Inferior parietal cortex (tissue), 1 donor: ENCODE measurements around the gene CAT.

ENCODE experiments used
- DNase-seq: peaks from one replicate; pipeline ENCODE4 v3.0.0-alpha.2; 2016; ENCODE audit errors: extremely low spot score

The CAT gene

DNA sequence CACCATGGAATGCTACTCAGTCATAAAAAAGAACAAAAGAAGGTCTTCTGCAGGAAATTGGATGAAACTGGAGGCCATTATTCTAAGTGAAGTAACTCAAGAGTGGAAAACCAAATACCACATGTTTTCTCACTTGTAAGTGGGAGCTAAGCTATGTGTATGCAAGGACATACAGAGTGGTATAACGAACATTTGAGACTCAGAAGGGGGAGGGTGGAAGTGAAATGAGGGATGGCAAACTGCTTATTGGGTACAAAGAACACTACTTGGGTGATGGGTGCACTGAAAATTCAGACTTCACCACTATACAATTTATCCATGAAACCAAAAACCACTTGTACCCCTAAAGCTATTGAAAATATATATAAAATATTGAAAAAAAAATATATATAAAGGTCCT lies 13.4 kb upstream of the CAT start:
- no peak for DNase-seq

DNA sequence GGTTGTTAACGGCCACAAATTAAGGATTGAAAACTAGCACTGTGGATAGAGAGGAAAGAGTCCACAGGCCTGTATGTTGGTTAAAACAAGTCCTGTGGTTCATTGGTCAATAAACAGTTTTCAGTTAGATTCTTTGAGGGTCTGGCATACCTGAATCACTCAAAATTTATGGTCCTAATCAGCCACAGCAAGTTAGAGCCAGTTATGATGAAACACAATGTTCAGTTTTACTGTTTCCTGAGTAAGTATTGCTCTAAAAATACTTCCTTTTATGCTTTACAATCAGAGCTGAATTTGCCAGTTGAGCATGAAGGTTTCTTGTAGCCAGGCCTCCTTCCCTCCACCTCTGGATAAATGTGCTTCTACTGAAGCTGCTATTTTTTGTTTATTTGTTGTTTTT lies 12.9 kb upstream of the CAT start:
- DNase-seq: no peak

DNA sequence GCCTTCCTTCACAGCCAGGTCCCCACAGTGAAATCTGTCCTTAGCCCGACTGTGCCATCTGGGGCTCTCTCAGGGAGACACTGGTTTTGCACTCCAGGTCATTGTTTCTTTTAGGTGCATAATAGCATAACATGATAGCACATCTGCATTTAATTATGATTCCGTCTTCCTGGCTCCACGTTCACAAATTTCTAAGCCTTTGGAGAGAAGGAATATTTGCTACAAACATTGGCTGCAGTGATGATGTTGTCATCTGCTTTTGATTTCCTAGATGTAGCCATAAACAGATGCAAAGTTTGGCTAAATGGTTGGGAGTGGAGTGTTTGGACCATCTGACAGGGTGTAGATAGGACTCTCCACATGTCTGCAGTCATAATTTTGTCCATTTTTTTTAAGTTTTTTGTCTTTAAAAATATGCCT lies 12.0 kb upstream of the CAT start:
- no peak for DNase-seq

DNA sequence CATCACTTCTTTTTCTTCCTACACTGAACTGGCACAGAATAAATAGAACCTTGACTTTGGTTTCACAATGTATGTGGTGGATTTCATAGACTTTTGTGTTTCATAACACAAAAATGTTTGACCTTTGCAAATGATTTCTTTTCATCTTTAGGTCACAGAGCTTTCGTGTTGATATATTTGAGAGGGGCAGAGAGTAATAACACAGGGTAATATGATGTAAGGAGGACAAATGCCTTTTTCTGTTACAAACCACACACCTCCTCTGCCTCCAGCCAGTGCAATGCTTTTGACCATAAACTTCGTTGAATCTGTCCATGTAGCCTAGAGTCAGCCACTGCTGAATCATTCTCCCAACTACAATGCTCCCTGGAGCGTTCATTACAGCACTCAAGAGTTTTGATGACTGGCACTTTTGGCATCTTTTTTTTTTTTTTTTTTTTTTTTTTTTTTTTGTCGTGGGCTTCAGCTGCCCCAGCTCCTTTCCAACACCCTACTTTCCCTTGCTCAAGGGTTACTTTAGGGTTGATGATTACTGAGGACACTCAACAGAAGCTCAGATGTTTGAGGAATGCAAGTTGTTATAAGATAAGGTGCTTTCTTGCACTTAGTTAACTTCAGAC lies 11.4 kb upstream of the CAT start:
- DNase-seq: no peak

DNA sequence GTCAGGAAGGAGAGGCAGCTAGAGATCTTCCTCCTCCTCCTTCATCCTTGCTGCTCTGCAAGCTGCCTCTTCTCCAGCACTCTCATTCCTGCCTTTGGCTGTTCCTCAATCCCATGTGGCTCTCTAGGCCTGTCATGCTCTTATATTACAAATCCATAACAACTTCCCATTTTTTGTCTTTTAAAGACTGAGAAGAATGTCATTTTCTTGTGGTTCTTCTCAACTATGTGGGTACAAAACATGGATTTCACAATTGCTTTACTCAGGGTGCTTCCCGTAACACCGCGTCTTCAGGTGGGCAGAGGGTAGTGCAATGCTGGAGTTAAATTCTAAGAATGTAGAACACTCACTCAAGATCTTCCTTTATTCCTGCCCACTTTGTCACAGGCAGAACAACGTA lies 6.8 kb upstream of the CAT start:
- DNase-seq: no peak

DNA sequence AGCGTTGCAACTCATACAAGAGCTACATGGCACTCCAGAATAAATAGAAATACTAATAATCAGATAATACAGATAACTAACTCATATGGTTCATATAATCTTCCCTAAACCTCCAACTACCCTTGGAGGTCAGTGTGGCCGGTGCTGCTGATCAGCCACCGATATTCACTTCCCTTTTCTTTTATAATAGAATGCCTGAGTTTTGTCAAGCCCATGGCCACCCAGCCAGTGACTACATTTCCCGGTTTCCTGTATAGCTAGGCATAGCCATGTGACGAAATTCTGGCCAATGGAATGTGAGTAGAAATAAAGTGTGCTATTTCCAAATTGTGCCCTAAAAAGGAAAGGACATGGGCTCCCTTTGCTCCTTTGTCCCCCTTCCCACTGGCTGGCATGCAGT lies 5.9 kb upstream of the CAT start:
- DNase-seq: no peak

DNA sequence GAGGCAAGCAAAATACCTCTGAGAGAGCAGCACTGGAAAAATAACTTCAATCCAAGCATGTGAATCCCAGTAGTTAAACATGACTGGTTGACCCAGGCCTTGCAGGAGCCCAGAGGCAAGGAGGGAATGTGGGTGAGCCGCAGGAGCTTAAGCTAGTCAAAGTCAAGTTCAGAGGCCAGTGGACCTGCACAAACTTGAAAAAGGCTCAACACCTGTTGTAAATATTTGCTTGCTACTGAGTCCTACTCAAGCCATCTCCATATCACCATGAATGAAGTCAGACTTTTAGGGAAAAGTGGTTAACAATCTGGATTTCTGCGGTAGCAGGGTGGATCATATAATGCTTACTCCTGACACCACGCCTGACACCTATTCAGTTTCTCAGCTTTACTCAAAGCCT lies 4.8 kb upstream of the CAT start:
- no peak for DNase-seq

DNA sequence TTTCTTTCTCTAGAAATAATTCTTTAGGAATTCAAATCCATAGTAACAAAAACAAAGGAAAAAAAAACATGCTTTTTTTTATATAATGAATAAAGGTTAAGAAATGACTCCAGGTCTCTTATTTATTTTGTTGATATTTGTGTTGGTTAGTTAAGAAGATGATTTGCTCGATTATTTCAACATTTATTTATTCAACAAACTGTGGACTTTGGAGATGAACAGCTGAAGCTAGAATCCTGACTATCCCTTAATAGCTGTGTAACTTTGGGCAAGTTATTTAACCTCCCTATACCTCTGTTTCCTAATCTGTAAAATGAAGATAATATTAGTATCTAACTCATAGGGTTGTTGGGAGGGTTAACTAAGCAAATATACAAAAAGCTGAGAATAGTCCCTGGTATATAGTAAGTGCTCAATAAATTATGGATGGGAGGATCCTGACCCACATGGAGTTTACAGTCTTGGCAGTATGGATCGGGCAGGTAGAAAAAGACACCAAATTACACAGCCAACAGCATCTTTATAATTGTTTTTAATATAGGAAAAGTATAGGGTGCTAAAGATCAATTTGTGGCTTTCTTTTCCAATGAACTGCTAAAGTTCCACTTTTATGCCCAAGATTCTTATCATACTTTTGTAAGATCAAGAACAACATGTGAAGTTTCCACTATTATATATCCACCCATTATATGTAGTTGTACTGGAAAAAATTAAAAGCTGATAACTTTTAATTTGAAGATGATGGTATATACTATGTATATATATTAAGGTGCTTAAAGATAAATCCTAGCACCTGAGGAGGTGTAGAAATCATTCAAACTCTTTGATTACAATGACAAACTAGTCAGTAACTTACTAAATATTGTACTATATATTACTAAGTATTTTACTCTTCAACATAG lies 1.3 kb upstream of the CAT start:
- no peak for DNase-seq

DNA sequence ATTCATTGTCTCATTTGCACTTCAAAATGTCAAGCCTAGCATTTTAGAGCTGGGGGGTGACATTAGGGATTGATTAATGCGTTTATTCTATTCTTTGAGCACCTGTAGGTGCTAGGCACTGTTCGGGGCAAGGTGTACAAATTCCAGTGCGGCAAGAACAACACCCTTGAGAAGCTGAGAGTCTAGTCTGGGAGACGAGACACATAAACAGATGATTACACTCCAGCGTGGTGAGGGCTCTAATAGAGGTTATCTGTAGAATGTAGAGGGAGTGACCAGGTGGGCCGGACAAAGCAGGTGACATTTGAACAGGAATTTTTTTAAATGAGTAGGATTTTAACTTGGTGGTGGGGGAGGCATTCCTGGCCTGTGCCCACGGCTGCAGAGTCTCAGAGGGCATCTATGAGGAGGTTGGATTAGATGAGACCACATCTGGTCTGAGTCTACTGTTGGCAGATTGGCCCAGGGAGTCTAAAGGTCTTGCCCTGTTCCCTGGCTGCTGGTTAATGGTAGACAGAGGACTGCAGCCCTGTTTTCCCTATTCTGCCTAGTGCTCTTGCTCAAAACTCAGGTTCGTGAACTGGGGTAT lies 970 bp downstream of the CAT start:
- DNase-seq: no peak

DNA sequence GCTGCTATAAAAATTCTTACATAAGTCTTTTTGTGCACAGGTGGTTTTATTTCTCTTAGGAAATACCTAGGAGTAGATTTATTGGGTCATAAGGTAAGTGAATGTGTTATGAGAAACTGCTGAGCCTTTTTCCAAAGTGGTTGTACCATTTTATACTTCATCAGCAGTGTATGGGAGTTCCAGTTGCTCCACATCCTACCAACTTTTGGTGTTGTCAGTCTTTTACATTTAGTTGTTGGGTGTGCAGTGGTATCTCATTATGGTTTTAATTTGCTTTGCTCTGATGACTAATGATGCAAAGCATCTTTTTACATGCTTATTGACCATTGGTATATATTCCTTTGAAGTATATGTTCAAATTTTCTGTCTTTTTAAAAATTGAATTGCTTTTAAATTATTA lies 3.1 kb downstream of the CAT start:
- DNase-seq: no peak

DNA sequence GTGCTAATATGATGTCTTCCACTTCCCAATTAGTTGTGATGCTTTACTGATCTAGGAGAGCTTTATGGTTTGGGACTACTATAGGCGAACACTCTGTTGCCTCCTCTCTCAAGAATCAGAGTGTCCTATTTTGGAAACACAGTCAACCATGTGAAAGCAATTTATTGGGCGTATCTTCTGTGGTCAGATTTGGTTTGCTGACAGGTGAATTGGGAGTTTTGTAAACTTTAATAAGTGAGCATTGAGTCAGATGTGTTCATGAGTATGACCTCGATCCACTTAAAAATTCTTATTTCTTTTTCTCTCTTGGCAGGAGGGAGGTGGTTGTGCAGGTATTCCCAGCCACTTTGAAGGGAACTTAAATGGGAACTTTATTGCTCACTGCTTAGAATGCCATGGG lies 4.4 kb downstream of the CAT start:
- no peak for DNase-seq

DNA sequence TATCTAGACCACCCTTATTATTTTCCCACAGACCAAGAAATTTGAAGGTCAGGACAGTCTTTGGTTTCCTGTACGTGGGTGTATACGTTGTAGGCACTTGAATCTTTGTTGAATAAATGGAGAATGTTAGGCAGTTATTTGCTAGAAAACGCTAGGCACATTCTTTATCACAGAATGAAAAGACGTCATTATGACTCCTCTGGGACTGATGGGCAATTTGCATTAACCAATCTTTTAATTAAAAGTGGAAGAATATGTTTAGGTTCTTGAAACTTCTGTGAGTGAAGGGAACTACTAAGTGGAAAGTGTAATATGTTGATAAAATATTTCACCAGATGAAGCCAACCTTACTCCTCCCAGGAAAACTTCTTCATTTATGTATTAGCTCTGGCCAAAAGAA lies 5.7 kb downstream of the CAT start:
- DNase-seq: no peak

DNA sequence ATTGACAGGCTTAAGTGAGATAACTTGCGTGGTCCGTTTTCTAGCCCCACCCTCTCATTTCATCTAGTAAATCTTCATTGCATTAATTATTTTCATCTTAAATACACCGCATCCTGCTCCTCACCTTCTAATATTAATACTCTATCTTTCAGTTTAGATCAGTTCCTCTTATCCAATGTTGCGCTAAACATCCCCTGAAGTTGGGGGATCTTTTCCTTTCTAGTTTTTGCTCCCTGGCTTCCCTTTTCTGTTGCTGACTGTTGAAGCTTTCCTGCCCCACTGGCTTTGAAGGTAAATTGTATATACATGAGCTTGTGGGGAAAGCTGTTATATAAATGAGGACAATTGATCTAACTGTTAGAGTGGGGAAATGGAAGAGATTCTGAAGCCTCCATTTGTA lies 7.2 kb downstream of the CAT start:
- no peak for DNase-seq

DNA sequence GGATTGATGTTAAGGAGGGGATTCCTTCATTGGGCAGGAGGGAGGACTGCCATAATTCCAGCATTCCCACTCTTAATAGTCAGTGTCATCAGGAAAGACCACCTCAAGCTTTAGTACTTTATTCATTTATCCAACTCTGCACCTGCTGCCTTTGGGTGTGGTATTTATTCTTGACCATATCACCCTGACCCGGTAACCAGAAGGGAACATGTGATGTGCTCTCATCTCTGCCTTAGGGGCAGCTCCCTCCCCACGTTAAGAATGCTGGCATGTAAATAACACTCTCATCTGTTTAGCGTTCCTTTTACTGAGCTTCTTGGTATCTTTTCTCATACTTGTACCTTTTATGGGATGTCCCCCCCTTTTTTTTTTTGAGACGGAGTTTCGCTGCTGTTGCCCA lies 7.7 kb downstream of the CAT start:
- no peak for DNase-seq

DNA sequence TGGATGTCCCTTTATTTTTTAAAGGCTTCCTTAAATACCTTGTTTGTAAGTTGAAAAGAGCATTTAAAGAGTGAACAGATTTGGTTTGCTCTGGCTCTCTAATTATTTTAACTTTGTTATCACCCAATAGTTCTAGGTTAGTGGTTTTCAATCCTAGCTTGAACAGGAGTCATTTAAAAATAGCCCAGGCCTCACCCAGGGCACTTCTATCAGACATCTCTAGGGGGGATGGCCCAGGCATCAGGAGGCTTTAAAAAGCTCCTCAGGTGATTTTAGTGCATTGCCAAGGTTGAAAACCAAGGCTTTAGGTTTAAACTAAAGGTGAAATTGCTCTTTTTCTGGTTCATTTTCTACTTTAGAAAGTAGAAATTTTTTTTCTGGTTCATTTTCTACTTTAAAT lies 8.3 kb downstream of the CAT start:
- no peak for DNase-seq

DNA sequence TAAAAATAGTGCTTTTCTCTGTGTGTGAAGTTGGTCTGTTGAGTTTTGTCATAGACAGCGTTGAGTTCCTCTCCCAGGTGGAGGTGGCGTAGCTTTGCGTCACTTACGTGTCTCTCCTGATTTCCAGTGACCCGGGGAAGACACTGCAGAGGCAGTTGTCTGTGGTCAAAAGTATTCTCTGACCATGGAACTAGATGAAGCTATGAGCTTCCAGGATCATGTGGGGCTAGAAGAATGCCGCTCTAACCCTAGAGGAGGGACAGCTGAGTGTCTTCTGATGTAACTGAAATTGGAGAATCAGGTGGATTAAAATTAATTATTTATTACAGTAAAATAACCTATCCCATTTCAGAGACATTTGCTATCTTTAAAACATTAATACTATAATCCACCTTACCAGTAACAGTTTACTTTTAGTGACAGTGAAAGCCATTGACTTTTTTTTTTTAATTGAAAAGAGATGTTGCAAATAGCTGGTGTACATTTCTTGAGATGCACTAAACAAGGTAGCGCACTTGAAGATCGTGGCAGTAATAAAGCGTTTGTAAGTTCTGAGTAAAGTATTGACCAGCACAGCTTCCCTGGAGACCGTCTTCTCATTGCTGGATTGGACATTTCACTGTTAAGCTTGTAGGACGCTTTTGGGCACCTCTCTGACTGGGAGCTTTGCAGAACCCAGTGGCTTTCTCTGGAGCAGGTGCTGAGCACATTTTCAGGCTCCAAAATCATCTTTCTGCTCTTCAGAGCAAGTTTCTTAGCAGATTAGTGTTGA lies 9.7 kb downstream of the CAT start:
- DNase-seq: no peak

DNA sequence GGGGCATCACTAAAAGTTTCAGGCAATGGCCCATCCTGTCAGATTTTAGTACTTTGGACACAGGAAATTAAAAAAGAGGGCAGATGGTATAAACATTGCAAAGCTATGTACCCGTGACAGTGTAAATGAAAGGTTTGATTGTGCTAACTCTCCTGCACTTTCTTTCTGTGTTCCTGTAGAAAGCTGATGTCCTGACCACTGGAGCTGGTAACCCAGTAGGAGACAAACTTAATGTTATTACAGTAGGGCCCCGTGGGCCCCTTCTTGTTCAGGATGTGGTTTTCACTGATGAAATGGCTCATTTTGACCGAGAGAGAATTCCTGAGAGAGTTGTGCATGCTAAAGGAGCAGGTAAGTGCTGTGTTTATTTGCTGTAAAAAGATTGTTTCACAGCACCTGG lies 10.3 kb downstream of the CAT start:
- no peak for DNase-seq

DNA sequence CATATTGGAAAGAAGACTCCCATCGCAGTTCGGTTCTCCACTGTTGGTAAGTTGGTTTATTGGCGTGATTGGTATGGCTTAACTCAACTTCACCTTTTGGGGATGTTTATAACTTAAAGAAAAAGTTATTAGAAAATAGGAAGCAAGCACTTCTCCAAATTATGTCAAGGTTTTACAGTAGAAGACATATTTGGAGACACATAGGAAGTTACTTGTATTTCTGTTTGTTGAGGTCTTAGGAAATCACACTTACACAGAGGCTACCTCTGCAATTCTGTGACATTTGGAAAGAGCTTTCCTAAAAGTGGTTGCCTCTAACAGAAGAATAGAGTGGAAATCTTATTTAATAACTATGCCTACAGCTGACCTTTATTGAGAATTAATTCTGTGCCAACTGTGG lies 12.3 kb downstream of the CAT start:
- no peak for DNase-seq

DNA sequence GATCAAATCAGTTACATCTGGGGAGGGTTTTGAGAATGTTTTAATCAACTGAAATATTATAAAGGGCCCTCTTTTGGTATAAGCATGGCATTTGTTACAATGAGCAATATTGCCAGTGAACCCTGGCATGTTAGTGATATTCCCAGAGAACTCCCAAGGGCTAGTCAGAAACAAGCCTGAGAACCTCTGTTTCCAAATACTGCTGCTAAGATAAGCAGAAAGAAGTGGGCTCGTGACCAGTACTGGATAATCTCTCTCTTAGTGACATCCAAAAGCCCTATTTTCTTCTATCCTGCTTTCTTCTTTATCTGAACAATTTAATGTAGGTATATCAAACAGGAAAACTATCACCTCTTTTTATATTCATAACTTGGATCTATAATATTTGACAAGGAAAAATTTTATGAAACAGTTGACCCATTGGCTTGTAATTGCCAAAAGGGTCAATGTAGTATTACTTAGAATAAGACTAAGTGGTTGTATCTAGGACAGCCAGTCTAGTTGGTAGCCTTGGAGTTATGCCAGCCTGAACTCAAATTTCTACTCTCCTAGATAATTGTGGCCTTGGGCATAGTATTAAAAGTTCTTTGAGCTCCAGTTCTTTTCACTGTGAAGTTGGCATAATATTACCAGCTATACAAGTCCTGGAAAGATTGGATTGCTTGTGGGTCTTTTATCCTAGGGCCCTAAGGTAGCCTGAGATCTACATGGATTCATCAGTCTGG lies 15.7 kb downstream of the CAT start:
- DNase-seq: no peak

DNA sequence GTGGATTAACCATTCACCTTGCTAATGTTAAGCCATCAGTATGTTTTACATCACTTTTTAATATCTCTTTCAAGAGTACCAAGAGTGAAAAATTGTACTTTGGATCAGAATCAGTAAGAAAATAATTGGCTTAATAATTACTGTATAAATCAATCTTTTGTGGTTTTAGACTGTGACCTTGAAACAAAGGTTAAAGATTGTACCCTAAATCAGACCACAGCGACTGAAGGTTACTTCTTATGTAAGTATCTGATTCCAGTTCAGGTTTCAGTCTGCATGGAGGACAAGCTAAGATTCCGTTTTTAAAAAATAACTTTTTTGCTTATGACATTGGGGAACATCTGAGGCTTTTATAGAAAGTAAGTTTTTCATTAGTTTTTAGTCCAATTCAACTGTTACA lies 18.9 kb downstream of the CAT start:
- DNase-seq: no peak

DNA sequence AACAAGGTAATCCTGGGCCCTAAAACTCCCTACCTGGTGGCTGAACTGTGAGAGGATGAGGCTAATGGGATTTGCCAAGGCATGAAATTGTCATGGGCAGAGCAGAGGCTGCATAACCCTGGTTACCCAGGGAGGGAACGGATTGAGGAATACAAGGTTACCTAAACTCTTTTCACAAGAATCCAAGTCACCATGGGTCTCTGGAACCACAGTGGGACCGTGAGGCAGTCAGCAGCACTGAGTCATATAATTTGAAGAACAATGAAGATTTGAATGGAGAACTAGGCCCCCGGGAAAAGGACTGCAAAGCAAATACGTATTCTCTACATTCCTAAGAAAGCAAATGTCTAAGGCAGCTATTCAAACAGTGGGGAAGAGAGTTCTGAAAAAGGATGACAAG lies 19.8 kb downstream of the CAT start:
- DNase-seq: no peak
